ENCODE measurements around the gene MRAP. TPM values are rescaled to one million over a fixed set of nuclear protein-coding genes. Genes with fewer than 3 reads are reported as not detected.
A peak's percentile ranks its signal among the peaks of the same experiment; 100 is the strongest.

The MRAP gene
- total RNA-seq, 1 experiment from 2014 or later = not detected

DNA sequence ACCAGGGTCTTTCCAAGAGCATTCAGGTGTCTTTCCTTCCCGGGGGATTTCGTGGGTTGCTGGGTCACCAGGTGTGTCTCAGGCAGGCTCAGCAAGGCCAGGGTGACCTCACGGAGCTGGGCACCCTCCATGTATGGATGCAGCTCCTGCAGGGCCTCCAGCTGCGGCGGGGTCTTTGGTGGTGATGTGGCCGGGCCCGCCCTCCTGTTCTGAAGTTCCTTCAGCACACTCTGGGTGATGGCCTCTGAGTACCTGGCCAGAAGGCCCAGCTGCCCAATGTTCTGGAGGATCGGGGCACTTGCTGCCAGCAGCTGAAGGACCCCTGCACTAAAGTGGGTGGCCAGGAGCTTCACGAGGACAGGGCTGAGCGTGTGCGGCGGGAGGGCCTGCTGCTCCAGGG is 48.7 kb downstream of the MRAP start:
- no peak for DNase-seq (ENCODE audit: extremely low read depth, low read depth)

DNA sequence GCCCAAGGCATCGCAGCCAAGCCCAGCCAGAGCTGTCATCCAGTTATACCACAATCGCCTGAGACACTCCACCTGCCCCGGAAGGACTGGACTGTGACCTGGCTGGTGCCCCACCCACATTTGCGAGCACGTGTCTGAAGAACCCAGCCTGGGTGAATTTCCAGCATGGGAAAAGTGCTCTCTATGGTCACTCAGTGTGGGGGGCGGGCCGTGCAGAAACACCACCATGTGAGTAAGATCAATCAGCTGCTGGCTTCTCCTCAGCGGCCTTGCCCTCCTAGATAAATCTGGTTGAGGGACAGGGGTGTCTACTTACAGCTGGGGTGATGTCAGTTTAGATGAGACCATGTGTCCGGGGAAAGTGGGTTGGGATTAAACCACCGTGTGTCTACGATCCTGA is 49.3 kb downstream of the MRAP start:
- DNase-seq (ENCODE audit: extremely low read depth, low read depth) = no peak

DNA sequence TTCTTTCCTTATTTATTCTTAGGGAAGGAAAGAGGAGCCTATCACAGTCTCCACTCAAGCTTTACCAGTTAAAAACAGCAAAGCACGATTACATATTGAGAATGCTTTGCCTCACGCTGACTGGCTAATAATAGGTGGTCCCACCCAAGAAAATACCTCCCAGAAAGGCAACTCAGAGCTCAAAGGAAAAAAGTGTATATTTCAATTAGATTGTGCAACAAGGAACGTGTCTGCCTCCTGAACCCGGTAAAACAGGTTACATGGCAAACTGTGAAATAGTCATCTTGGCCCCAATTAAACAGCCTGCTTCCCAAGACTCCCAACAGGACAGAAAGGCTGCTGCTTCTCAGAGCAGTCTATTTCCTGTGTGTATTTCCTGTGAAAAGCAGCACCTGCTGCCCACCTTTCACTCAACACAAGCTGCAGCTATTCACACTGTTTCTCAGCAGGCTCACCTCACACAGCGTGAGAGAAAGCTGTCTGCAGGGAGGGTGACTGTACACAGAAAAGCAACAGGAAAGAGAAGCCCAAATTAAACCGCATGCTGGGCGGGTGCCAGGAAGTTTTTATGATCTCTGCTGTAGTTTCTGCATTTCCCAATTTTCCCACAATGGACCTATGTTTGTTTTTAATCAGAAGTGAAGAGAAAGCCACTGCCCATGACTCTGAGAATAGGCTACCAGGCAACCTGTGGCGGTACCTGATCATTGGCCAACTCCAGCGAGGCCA is 50.1 kb downstream of the MRAP start:
- no peak for DNase-seq (ENCODE audit: extremely low read depth, low read depth)

DNA sequence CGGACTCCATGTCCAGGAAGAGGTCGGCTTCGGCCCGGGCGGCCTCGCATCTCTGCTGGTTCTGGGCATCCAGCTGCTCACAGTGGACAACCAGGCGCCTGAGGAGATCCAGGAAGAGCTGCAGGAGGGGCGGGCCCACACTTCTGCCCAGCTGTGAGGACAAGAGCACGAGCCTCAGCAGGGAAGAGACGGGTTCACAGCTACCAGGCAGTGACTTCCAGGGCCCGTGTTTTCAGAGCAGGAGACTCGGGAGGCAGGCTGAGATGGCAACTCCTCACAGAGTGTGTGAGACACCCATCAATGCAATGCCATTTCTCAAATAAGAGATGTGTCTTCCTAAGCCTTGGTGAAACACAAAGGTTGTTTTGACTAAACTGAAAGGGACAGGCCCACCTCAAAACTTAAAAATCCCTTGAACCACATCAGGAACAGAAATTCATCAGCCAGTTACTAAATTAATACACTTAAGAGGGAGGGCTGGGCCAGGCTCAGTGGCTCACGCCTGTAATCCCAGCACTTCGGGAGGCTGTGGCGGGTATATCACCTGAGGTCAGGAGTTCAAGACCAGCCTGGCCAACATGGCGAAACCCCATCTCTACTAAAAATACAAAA is 50.8 kb downstream of the MRAP start:
- no peak for DNase-seq (ENCODE audit: extremely low read depth, low read depth)

DNA sequence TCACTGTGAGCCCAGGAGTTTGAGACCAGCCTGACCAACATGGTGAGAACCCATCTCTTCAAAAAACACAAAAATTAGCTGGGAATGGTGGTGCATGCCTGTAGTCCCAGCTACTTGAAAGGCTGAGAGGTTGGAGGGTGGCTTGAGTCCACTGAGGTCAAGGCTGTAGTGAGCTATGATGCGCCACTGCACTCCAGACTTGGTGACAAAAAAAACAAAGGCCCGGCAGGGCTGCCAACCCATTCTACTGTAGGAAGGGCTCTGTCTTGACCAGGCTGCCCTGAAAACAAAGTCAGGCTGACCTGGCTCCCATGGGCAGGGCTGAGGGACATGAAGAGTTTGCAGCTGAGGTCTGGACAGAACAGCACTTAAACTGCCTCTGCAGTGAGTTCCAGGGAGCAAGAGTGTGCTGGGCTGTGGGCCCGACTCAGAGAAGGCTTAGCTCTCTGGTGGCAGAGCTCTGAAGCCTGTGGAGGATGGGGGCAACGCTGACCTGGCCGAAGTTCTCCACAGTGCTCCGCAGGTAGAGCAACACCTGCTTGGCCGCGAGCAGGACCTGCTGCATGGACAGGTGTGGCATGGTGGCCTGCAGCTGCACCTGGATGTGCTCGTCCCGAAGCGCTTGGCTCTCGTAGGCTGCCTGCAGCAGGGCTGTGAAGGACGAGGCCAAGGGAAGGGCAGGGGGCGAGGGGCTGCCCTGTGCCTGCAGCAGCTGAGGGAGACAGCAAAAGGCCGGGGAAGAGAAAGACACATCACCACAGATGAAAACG is 51.7 kb downstream of the MRAP start:
- no peak for DNase-seq (ENCODE audit: extremely low read depth, low read depth)

DNA sequence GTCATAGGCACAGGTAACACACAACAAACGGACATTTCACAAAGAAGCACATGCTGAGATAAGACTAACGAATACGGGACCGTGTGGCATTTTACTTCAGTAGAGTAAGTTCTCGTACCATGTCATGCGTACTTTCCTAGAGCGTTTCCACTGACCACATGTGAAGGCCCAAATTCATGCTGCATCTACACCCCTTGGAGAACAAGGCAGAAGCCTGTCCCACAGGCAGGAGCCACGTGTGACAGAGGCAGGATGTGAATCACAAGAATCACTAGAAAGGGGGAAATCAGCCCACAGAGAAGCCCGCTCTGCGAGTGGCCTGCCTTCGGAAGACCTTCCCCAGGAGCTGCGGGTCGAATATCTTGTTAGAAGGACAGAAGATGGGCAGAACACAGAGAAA is 52.3 kb downstream of the MRAP start:
- DNase-seq (ENCODE audit: extremely low read depth, low read depth) = no peak

DNA sequence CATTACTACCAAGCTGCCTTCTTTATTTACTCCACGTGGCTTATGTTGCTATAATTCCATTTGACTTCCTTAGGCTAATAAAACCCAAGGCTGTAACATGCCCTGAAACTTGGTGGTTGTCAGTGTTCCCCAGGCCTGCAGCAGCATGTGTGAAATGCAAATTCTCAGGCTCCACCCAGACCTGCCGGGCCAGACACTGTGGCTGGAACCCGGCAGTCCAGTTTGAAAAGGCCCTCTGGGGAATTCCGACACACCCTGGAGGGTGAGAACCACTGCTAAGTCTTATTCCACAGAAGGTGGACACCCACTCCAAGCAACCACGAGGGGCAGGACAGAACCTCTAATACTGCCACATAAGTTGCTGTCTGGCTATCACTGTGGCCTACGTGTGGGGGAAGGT is 52.8 kb downstream of the MRAP start:
- DNase-seq (ENCODE audit: extremely low read depth, low read depth) = no peak

DNA sequence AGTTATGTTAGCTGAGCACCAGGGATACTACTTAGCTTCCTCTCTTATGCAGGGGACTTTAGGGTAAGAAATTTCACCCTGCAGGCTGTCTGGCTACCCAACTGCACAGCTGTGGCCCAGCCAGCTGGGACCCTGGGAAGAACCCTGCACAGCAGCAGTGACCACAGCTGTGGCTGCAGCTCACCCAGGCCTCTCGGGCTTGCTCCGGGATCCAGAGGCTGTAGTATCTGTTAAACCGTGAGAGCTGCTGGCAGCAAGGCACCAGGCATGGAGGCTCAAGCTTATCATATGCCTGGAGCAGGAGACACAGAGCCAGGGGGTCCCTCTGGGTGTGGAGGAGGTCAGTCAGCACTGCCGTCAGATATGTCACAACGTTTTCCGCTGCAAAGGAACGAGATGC is 53.9 kb downstream of the MRAP start:
- no peak for DNase-seq (ENCODE audit: extremely low read depth, low read depth)

DNA sequence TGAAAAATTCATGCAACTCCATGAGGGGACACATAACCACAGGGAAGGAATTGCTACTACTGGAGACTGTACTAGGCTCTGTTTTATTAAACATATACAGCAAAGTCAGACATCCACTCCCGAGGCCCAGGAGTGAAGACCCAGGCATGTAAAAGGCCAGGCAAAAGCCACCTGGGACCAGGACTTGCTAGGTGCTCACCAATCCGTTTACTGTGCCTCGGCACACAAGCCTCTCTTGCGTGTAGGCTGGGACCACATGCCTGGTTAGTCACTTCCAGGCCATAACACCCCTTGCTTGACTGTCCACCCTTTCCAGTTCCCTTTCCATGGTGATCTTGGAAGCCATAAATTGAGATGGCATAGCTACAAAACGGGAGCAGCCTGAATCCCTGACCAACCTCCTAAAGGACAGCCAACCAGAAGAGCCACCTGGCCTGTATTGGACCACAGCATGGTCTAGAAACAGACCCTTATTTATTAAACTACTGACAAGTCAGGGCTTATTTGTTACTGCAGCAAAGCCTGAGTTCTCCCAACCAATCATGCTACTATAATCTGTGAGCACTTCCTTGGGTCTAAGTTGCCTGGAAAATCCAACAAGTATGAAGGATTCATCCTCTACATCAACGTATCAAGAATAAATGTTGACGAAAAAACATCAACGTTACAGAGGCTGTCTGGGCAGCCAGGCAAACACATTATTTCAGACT is 54.5 kb downstream of the MRAP start:
- no peak for DNase-seq (ENCODE audit: extremely low read depth, low read depth)

DNA sequence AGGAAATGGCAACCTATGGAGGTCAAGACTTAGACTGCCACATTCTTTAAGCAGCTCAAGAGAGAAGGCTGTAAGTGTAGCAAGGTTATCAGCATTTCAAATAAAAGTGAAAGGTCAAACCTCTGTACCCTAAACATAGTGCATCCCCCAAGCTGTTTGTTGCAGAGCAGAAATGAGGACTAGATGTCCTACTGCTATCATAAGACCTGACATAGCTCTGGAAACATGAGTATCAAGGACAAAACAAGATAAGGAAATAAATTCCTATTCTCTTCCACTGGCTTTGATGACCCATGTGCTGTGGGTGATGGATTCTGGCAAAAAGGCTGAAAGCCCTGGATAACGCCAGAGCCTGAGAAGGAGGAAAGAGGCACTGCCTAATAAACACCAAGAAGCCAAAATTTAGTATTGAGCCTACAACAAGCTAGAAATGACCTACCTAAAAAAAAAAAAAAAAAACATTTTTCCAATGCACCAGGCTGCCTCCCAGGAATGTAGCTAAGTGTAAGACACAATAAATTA is 58.3 kb downstream of the MRAP start:
- no peak for DNase-seq (ENCODE audit: extremely low read depth, low read depth)

DNA sequence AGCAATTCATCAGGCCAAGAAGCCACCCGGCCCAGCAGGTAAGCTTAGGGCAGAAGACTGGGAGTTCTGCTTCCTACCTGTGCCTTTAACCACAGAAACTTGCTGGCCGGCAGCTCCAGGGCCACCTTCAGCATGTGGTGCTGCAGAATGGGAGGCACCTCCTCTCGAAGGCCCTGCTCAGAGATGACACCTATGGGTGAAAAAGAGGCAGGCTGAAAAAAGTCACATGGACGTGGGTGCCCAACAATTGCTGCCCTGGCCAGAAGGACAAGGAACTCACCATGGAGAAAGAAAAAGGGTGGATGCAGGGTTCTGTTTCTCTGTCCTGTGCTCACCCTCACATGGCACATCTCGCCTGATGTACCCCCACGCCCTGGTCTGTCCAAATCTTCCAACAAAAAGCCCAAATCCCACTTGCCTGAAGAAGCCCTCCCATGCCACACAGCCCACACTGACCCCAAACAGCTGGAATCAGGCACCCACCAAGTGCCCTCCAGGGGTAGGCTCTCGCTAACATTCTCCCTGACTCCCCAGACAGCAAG is 61.1 kb downstream of the MRAP start:
- peak; percentile 45 for DNase-seq (ENCODE audit: extremely low read depth, low read depth)

DNA sequence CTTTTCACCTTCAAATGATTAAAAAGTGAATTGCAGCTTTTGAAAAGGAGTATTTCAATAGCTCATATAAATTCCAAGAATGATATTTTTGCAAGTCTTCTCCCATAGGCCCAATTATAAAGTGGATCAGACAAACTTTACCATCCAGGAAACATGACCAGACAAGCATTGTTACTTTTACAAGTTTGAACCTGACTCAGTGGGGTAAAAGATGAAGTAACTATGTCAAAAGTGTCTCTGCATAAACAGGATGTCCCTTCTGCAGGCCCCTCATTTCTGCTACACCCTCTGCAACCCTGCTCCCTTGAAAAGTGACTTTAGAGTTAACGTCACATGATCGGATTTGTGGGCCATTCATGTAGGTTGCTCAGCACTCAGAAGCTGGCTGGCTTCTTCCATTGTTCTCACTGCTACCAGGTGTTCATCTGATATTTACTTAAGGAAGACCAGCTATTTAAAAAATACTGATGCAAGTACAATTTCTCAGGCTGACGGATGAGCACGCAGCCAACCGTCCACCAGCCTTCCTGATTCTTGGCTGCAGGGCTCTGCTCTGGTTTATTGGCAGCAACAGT is 61.8 kb downstream of the MRAP start:
- DNase-seq (ENCODE audit: extremely low read depth, low read depth) = no peak

Other genes with a start within 250 kb of the MRAP start
- 7.3 and 10.7 TPM in 2 replicates for gene MIS18A, start 19.8 kb upstream of the MRAP start, total RNA-seq (2014; rRNA removed; shearing (Covaris generic))
- 25.4 and 26.4 TPM in 2 replicates for gene URB1, start 94.2 kb downstream of the MRAP start, total RNA-seq (2014; rRNA removed; shearing (Covaris generic))
- gene EVA1C, start 113.9 kb downstream of the MRAP start, total RNA-seq (2014; rRNA removed; shearing (Covaris generic)) = 46.5 and 55.7 TPM in 2 replicates